HEK293T (cell line): ENCODE data around the gene TRIM2.

Experiments
- ELF4 ChIP-seq: fragments of 450-650 bp; IDR thresholded peaks from 2 replicates; pipeline ENCODE4 v1.6.1; 2017; ENCODE audit warnings: antibody characterized with exemption
- FOXA1 ChIP-seq: fragments of 450-650 bp; IDR thresholded peaks from 2 replicates; pipeline ENCODE4 v1.6.1; 2016; ENCODE audit warnings: mild to moderate bottlenecking
- FOXK2 ChIP-seq: fragments of 450-650 bp; IDR thresholded peaks from 2 replicates; pipeline ENCODE4 v1.6.1; 2016; ENCODE audit warnings: mild to moderate bottlenecking
- FOXM1 ChIP-seq: fragments of 450-650 bp; IDR thresholded peaks from 2 replicates; pipeline ENCODE4 v1.6.1; 2017; ENCODE audit warnings: mild to moderate bottlenecking, borderline replicate concordance
- HDGF ChIP-seq: fragments of 450-650 bp; IDR thresholded peaks from 2 replicates; pipeline ENCODE4 v1.6.1; 2017; ENCODE audit warnings: antibody characterized with exemption, borderline replicate concordance
- LEF1 ChIP-seq: fragments of 450-650 bp; IDR thresholded peaks from 2 replicates; pipeline ENCODE4 v1.6.1; 2017; ENCODE audit warnings: mild to moderate bottlenecking, borderline replicate concordance
- SP1 ChIP-seq: fragments of 450-650 bp; IDR thresholded peaks from 2 replicates; pipeline ENCODE4 v1.6.1; 2017
- SUZ12 ChIP-seq: fragments of 450-650 bp; IDR thresholded peaks from 2 replicates; pipeline ENCODE4 v1.6.1; 2016; ENCODE audit warnings: mild to moderate bottlenecking
- TF ChIP-seq, protein P1 (sequence below): fragments of 450-650 bp; IDR thresholded peaks from 2 replicates; pipeline ENCODE4 v1.6.1; 2016

DNA sequence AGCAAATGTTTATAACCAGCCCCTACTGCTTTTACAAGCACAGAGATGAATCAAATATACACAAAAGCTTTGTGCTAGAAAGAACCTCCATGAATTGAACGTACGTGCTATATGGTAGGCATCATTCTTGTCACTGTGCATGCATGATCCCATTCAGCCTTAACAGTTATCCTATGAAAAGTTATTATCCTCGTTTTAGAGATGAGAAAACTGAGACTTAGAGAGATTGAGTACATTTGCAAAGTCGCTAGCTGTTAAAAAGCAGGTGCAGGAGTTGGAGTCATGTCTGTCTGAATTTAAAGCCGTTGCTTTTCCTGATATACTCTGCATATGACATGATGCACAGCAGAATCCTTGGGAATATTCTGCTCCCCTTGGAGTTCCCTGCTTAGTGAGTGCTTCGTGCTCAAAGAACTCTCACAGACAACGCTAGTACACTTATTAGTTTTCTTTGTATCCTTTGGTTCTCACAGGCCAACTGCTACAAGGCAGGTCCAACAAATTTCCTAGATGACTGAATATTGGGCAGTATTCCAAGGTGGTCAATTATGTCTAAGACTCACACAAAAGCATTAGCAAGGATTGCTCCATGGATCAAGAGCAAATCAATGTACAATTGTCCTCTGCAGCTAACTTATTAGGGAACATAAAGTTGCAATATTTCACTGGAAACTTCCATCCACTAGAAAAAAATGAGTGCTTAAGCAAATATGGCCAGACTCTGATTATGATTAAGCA, 42.8 kb upstream of the TRIM2 start:
- TF ChIP-seq LEF1, result no peak
- no peak for TF ChIP-seq FOXK2
- no peak for TF ChIP-seq SUZ12
- TF ChIP-seq, protein P1, sequence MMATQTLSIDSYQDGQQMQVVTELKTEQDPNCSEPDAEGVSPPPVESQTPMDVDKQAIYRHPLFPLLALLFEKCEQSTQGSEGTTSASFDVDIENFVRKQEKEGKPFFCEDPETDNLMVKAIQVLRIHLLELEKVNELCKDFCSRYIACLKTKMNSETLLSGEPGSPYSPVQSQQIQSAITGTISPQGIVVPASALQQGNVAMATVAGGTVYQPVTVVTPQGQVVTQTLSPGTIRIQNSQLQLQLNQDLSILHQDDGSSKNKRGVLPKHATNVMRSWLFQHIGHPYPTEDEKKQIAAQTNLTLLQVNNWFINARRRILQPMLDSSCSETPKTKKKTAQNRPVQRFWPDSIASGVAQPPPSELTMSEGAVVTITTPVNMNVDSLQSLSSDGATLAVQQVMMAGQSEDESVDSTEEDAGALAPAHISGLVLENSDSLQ, result no peak
- TF ChIP-seq HDGF, result no peak
- TF ChIP-seq FOXM1, result no peak
- no peak for TF ChIP-seq SP1
- TF ChIP-seq ELF4, result no peak
- no peak for TF ChIP-seq FOXA1
